Measurements from ENCODE around the gene TUBA1C. TPM values are rescaled to one million over a fixed set of nuclear protein-coding genes. Genes with fewer than 3 reads are reported as not detected.

TUBA1C gene
- total RNA-seq, 2 donors from 2014 or later, result 49.7 to 66.7 TPM

GRCh38 chr12:49322367-49322707, 57.5 kb downstream of the TUBA1C start:
- DNase-seq, result no peak
- H3K9me3 ChIP-seq (ENCODE audit: control insufficient read depth, low read length, poor library complexity, severe bottlenecking), result no peaks in the 10 kb centered on the region
- Mint-ChIP-seq H3K4me3 (peak overlapping the region; percentile 99), H3K27me3 (no peaks in the 10 kb centered on the region), H3K27ac (peak overlapping the region; percentile 85), H3K36me3 (ENCODE audit: low read depth) (no peaks in the 10 kb centered on the region), H3K4me1 (peaks cover 16% of the 10 kb centered on the region)
- ATAC-seq, result no peak

- H3K27ac Mint-ChIP-seq, result peak within 1 kb of the TSS; percentile 85
- DNase-seq, result peak; percentile 91 to 94 (median 94)
- peaks cover 18% of the 10 kb centered on the region for H3K4me1 Mint-ChIP-seq
- no peaks in the 10 kb centered on the region for H3K9me3 ChIP-seq (ENCODE audit: control insufficient read depth, low read length, poor library complexity, severe bottlenecking)
- ATAC-seq, result peak; percentile 98
- no peaks in the 10 kb centered on the region for H3K36me3 Mint-ChIP-seq (ENCODE audit: low read depth)
- H3K27me3 Mint-ChIP-seq, result no peaks in the 10 kb centered on the region
- peak within 1 kb of the TSS; percentile 99 for H3K4me3 Mint-ChIP-seq
Measured at GRCh38 chr12:49322708-49323523, 58.0 kb downstream of the TUBA1C start, which contains the start of gene TROAP. TSS of gene TROAP (plus strand) at chr12:49323255. CDS start at chr12:49323609, 354 bp downstream.

GRCh38 chr12:49323524-49324097, 58.7 kb downstream of the TUBA1C start:
- H3K27ac Mint-ChIP-seq, result peak overlapping the region; percentile 85
- H3K9me3 ChIP-seq (ENCODE audit: control insufficient read depth, low read length, poor library complexity, severe bottlenecking), result no peaks in the 10 kb centered on the region

More at GRCh38 chr12:49323524-49324097, 58.7 kb downstream of the TUBA1C start:
- DNase-seq (no peak), ATAC-seq (no peak)
- H3K36me3 Mint-ChIP-seq (ENCODE audit: low read depth), result no peaks in the 10 kb centered on the region
- H3K4me1 Mint-ChIP-seq, result peaks cover 19% of the 10 kb centered on the region
- H3K4me3 Mint-ChIP-seq, result peak overlapping the region; percentile 99
- no peaks in the 10 kb centered on the region for H3K27me3 Mint-ChIP-seq

Other genes with a start within 250 kb of the TUBA1C start
- 10 to 100 TPM; 41.4 to 47.7 TPM for gene PRKAG1, start 246.3 kb upstream of the TUBA1C start, total RNA-seq
- 100 to 1,000 TPM; 137 to 139 TPM for gene KMT2D, start 204.3 kb upstream of the TUBA1C start, total RNA-seq
- 1 to 10 TPM; 7.9 to 8.1 TPM for gene RHEBL1, start 195.1 kb upstream of the TUBA1C start, total RNA-seq
- under 1 TPM; 0.17 to 0.44 TPM for gene DHH, start 170.3 kb upstream of the TUBA1C start, total RNA-seq
- 100 to 1,000 TPM; 257 to 270 TPM for gene LMBR1L, start 154.2 kb upstream of the TUBA1C start, total RNA-seq
- gene TUBA1B, start 133.7 kb upstream of the TUBA1C start, total RNA-seq, result 100 to 1,000 TPM; 137 to 159 TPM
- 100 to 1,000 TPM; 282 to 416 TPM for gene TUBA1A, start 76.0 kb upstream of the TUBA1C start, total RNA-seq
- not detected for gene PRPH, start 30.1 kb downstream of the TUBA1C start, total RNA-seq
- gene TROAP, start 58.2 kb downstream of the TUBA1C start, total RNA-seq, result under 1 TPM in 1 of 2 donors, not detected in 1; 0.55 TPM
- not detected for gene C1QL4, start 72.1 kb downstream of the TUBA1C start, total RNA-seq
- gene DNAJC22, start 81.8 kb downstream of the TUBA1C start, total RNA-seq, result not detected
- gene SPATS2, start 102.4 kb downstream of the TUBA1C start, total RNA-seq, result 1 to 10 TPM; 5.2 TPM